H1 (cell line): ENCODE data around the gene DLST. TPM values are rescaled to one million over a fixed set of nuclear protein-coding genes. Genes with fewer than 3 reads are reported as not detected.

ENCODE experiments used
- CTCF ChIA-PET: fragments of 300-600 bp; sonication (Branson Sonifier 250); formaldehyde crosslinking; loops from one replicate; lab custom pipeline; 2021; ENCODE audit not compliant: partially characterized antibody; lab: Charles Lee
- POLR2A ChIA-PET: fragments of 300-600 bp; sonication (Branson Sonifier 250); formaldehyde crosslinking; loops from one replicate; lab custom pipeline; 2021; ENCODE audit warnings: inconsistent platforms; ENCODE audit not compliant: partially characterized antibody; lab: Charles Lee
- DNase-seq, 2 experiments: peaks; one replicate each; pipeline versions ENCODE4 v3.0.0 to v3.0.0-alpha.2; 2010 to 2022; ENCODE audit warnings: low spot score in 2 of 2, low read depth in 1 of 2, mixed read lengths in 1 of 2
- FAIRE-seq: peaks from 2 replicates; lab custom pipeline; 2011; peaks lifted over from hg19 to GRCh38; lab: Jason Lieb, UNC
- H2AFZ ChIP-seq: 2 replicates; pipeline ENCODE4 v1.8.1; 2012; ENCODE audit warnings: low read length, inconsistent platforms
- H2AK5ac ChIP-seq: 2 replicates; pipeline ENCODE4 v1.6.1; 2013; ENCODE audit warnings: low read depth, low read length
- H2BK120ac ChIP-seq: replicated peaks from 2 replicates; pipeline ENCODE3; 2013; ENCODE audit warnings: low read depth, low read length, inconsistent platforms
- H2BK12ac ChIP-seq: 2 replicates; pipeline ENCODE4 v1.6.1; 2013; ENCODE audit warnings: low read depth, low read length
- H2BK15ac ChIP-seq: 2 replicates; pipeline ENCODE4 v1.6.1; 2013; ENCODE audit warnings: low read length
- H2BK20ac ChIP-seq: 2 replicates; pipeline ENCODE4 v1.6.1; 2013; ENCODE audit warnings: low read length
- H2BK5ac ChIP-seq: 2 replicates; pipeline ENCODE4 v1.6.1; 2013; ENCODE audit warnings: low read depth, low read length
- H3K14ac ChIP-seq: 2 replicates; pipeline ENCODE4 v1.6.1; 2013; ENCODE audit warnings: inconsistent platforms; ENCODE audit not compliant: insufficient read length
- H3K18ac ChIP-seq: 2 replicates; pipeline ENCODE4 v1.6.1; 2013; ENCODE audit warnings: low read length; ENCODE audit errors: extremely low read depth
- H3K23ac ChIP-seq: 2 replicates; pipeline ENCODE4 v1.6.1; 2013; ENCODE audit warnings: inconsistent platforms; ENCODE audit not compliant: insufficient read length
- H3K23me2 ChIP-seq: 2 replicates; pipeline ENCODE4 v1.6.1; 2013; ENCODE audit warnings: low read depth, low read length
- H3K27ac ChIP-seq: 2 replicates; pipeline ENCODE4 v1.6.1; 2011; ENCODE audit warnings: low read depth, low read length, inconsistent platforms
- H3K27me3 ChIP-seq, 4 experiments: replicated peaks in 1 of 4; 1 replicate in 1 of 4; 2 replicates in 3 of 4; pipeline versions ENCODE4 v1.6.1 to v1.8.1; 2011 to 2013; ENCODE audit warnings: low read length in 3 of 4, mild to moderate bottlenecking in 3 of 4, inconsistent platforms in 2 of 4, mixed read lengths in 2 of 4, moderate library complexity in 1 of 4; ENCODE audit not compliant: control insufficient read depth in 3 of 4, insufficient read depth in 3 of 4; ENCODE audit errors: extremely low read depth in 1 of 4
- H3K36me3 ChIP-seq, 4 experiments: 2 replicates each; pipeline versions ENCODE4 v1.6.1 to v1.8.1; 2011 to 2013; ENCODE audit warnings: mild to moderate bottlenecking in 4 of 4, low read length in 3 of 4, moderate library complexity in 2 of 4, control low read depth in 1 of 4, inconsistent platforms in 1 of 4; ENCODE audit not compliant: insufficient read depth in 4 of 4, control insufficient read depth in 2 of 4
- H3K4ac ChIP-seq: replicated peaks from 2 replicates; pipeline ENCODE3; 2013; ENCODE audit warnings: low read length, low read depth, mixed read lengths, inconsistent platforms; ENCODE audit not compliant: insufficient read length
- H3K4me1 ChIP-seq, 4 experiments: replicated peaks in 1 of 4; 1 replicate in 1 of 4; 2 replicates in 3 of 4; pipeline versions ENCODE4 v1.6.1 to v1.8.1; 2011 to 2013; ENCODE audit warnings: low read length in 3 of 4, inconsistent platforms in 2 of 4, mixed read lengths in 1 of 4; ENCODE audit not compliant: insufficient read depth in 4 of 4, control insufficient read depth in 3 of 4
- H3K4me2 ChIP-seq, 2 experiments: 2 replicates each; pipeline versions ENCODE4 v1.6.1 to v1.8.1; 2011 to 2013; ENCODE audit warnings: low read depth in 2 of 2, low read length in 2 of 2, control low read depth in 1 of 2, inconsistent platforms in 1 of 2, mild to moderate bottlenecking in 1 of 2; ENCODE audit not compliant: insufficient read depth in 1 of 2
- H3K4me3 ChIP-seq, 4 experiments: fragments of 200-600, 300-600 bp in 1 of 4; sonication (generic), shearing (Covaris generic), sonication (Bioruptor Twin) in 1 of 4; 2 replicates each; pipeline versions ENCODE4 v1.5.1 to v1.8.1; 2011 to 2016; ENCODE audit warnings: low read length in 4 of 4, low read depth in 3 of 4, control low read depth in 2 of 4, inconsistent platforms in 2 of 4, mild to moderate bottlenecking in 2 of 4, mixed read lengths in 1 of 4, moderate library complexity in 1 of 4; ENCODE audit not compliant: insufficient read depth in 2 of 4; ENCODE audit errors: extremely low read depth in 1 of 4
- H3K56ac ChIP-seq: replicated peaks from 2 replicates; pipeline ENCODE3; 2013; ENCODE audit warnings: low read depth, mild to moderate bottlenecking, mixed read lengths, low read length, inconsistent platforms; ENCODE audit not compliant: insufficient read length
- H3K79me1 ChIP-seq: 2 replicates; pipeline ENCODE4 v1.6.1; 2013; ENCODE audit warnings: low read depth, low read length, control low read depth
- H3K79me2 ChIP-seq, 2 experiments: 2 replicates each; pipeline versions ENCODE4 v1.6.1 to v1.8.1; 2012 to 2013; ENCODE audit warnings: low read length in 2 of 2, mild to moderate bottlenecking in 2 of 2, inconsistent platforms in 1 of 2; ENCODE audit not compliant: insufficient read depth in 2 of 2, control insufficient read depth in 1 of 2
- H3K9ac ChIP-seq, 4 experiments: replicated peaks in 1 of 4; 1 replicate in 1 of 4; 2 replicates in 3 of 4; pipeline versions ENCODE4 v1.6.1 to v1.8.1; 2011 to 2013; ENCODE audit warnings: low read depth in 3 of 4, low read length in 3 of 4, control low read depth in 2 of 4, mild to moderate bottlenecking in 2 of 4, moderate library complexity in 2 of 4, inconsistent platforms in 1 of 4; ENCODE audit errors: extremely low read depth in 1 of 4
- H3K9me3 ChIP-seq, 2 experiments: 2 replicates each; pipeline versions ENCODE4 v1.6.1 to v1.8.1; 2012 to 2013; ENCODE audit warnings: mild to moderate bottlenecking in 2 of 2, moderate library complexity in 2 of 2, control low read depth in 1 of 2, inconsistent platforms in 1 of 2, low read depth in 1 of 2, low read length in 1 of 2, mixed read lengths in 1 of 2; ENCODE audit not compliant: insufficient read depth in 2 of 2
- H4K20me1 ChIP-seq, 2 experiments: replicated peaks in 1 of 2; 2 replicates each; pipeline versions ENCODE3 to v1.8.1; 2011 to 2013; ENCODE audit warnings: inconsistent platforms in 2 of 2, low read length in 2 of 2, mild to moderate bottlenecking in 1 of 2; ENCODE audit not compliant: insufficient read depth in 2 of 2, control insufficient read depth in 1 of 2
- H4K5ac ChIP-seq: 2 replicates; pipeline ENCODE4 v1.6.1; 2013; ENCODE audit warnings: low read length, low read depth, mixed read lengths, inconsistent platforms; ENCODE audit not compliant: insufficient read length
- H4K8ac ChIP-seq: 2 replicates; pipeline ENCODE4 v1.8.0; 2013; ENCODE audit warnings: mild to moderate bottlenecking, moderate library complexity, low read length, inconsistent platforms; ENCODE audit not compliant: insufficient read depth; ENCODE audit errors: extremely low read depth
- H4K91ac ChIP-seq: replicated peaks from 2 replicates; pipeline ENCODE3; 2013; ENCODE audit warnings: low read length, mixed read lengths, inconsistent platforms; ENCODE audit not compliant: insufficient read length
- CEBPB ChIP-seq: IDR thresholded peaks from 2 replicates; pipeline ENCODE4 v1.6.1; 2012; ENCODE audit warnings: low read depth, low read length
- CHD1 ChIP-seq: IDR thresholded peaks from 2 replicates; pipeline ENCODE4 v1.6.1; 2012; ENCODE audit warnings: low read depth, low read length, improper control_type of control experiment
- GABPA ChIP-seq: IDR thresholded peaks from 2 replicates; pipeline ENCODE4 v1.6.1; 2011; ENCODE audit warnings: mild to moderate bottlenecking, low read length, moderate library complexity, borderline replicate concordance; ENCODE audit not compliant: insufficient read depth
- HDAC6 ChIP-seq: IDR thresholded peaks from one replicate; pipeline ENCODE4 v1.7.1; 2012; ENCODE audit warnings: low read depth, mild to moderate bottlenecking, inconsistent platforms, low read length, moderate library complexity
- KDM1A ChIP-seq: fragments of 200-600, 300-600 bp; sonication (generic); IDR thresholded peaks from 2 replicates; pipeline ENCODE4 v1.7.1; 2016; ENCODE audit warnings: mild to moderate bottlenecking, low read length, borderline replicate concordance
- KDM5A ChIP-seq: fragments of 200-600 bp; IDR thresholded peaks from 2 replicates; pipeline ENCODE4 v1.7.1; 2012; ENCODE audit warnings: mild to moderate bottlenecking, low read length, inconsistent platforms, mixed read lengths
- PHF8 ChIP-seq: fragments of 200-600 bp; sonication (generic); conservative IDR thresholded peaks from 2 replicates; pipeline ENCODE4 v1.7.1; 2012; ENCODE audit warnings: low read depth, mild to moderate bottlenecking, inconsistent platforms, low read length, moderate library complexity
- RAD21 ChIP-seq, 2 experiments: IDR thresholded peaks in 1 of 2; conservative IDR thresholded peaks in 1 of 2; 2 replicates each; pipeline ENCODE4 v1.6.1; 2011; ENCODE audit warnings: low read depth in 2 of 2, low read length in 2 of 2, improper control_type of control experiment in 1 of 2, inconsistent platforms in 1 of 2, mild to moderate bottlenecking in 1 of 2, moderate library complexity in 1 of 2
- TCF12 ChIP-seq: IDR thresholded peaks from 2 replicates; pipeline ENCODE4 v1.6.1; 2011; ENCODE audit warnings: low read depth, mild to moderate bottlenecking, low read length
- WGBS, 2 experiments: shearing (Covaris generic) in 1 of 2; methylation state at CpG; one replicate each; pipeline versions ENCODE4 v1.1.6 to v1.1.7; 2013 to 2015; ENCODE audit warnings: low lambda C conversion rate in 2 of 2, mixed read lengths in 2 of 2, inconsistent platforms in 1 of 2, low coverage in 1 of 2, missing lambda C conversion rate in 1 of 2; ENCODE audit not compliant: insufficient replicate concordance in 2 of 2, insufficient coverage in 1 of 2, insufficient read length in 1 of 2; ENCODE audit errors: extremely low coverage in 1 of 2, missing lambda C conversion rate in 1 of 2; 5-methylcytosine and 5-hydroxymethylcytosine counted together
- polyA plus RNA-seq, 7 experiments: library from polyadenylated mRNA; depleted of rRNA in 3 of 7; stranded (reverse) in 5 of 7; unstranded in 2 of 7; fragments of >200 nt in 5 of 7; fragments of 200-250 nt in 2 of 7; gene quantifications; 1 replicate in 5 of 7; 2 replicates in 1 of 7; 4 replicates in 1 of 7; pipeline versions ENCODE4 v1.2.1 to v1.2.3, GENCODE V29; 2011 to 2013; ENCODE audit warnings: missing spikeins in 2 of 7, mixed read lengths in 2 of 7
- total RNA-seq: library from RNA; stranded (reverse); fragmentation: NEBNext Ultra II Directional; extraction: Animal tissue kit (Norgen Biotek cat#: 25700); gene quantifications from 2 replicates; pipeline ENCODE4 v1.2.1, GENCODE V29; 2021

DLST gene
- total and polyA plus RNA-seq, 2 of the 8 experiments (the other 6 are each of a cell fraction or from before 2014, with no cell fraction given), result 96.5 to 117 TPM

- 85% methylated on average over 20 of the region's 23 CpGs; no CpG with 5 or more reads in 1 of the 2 experiments for WGBS, 2 experiments
- H3K4me1 ChIP-seq, result peaks cover 0 to 10% (median 2%) of the 10 kb centered on the region in 4 experiments; a peak in 5 of 7 replicates
- CTCF ChIA-PET, result interaction anchor here (0.5 to 11.9 kb wide), 16 partner anchors 10 to 1057 kb away, joined by 3 to 146 read pairs (median 6); partner anchors contain the start of gene EIF2B2
- H3K4ac ChIP-seq, result no peak overlapping the region
- POLR2A ChIA-PET, result interaction anchor here (0.6 to 1.6 kb wide), 5 partner anchors 10 to 57 kb away, joined by 3 to 4 read pairs (median 3); partner anchors contain the start of gene EIF2B2
- H3K9me3 ChIP-seq, result no peaks in the 10 kb centered on the region
- H3K4me3 ChIP-seq, result no peak overlapping the region
- H2BK12ac ChIP-seq, result no peak overlapping the region
- no peak for DNase-seq
- FAIRE-seq, result no peak
- H2AFZ ChIP-seq, result no peak overlapping the region
- H4K20me1 ChIP-seq, result no peaks in the 10 kb centered on the region
- no peak overlapping the region for H2BK20ac ChIP-seq
- no peak overlapping the region for H3K56ac ChIP-seq
- no peaks in the 10 kb centered on the region for H3K79me2 ChIP-seq
- no peak overlapping the region for H4K5ac ChIP-seq
- no peak overlapping the region for H2BK5ac ChIP-seq
- peak overlapping the region; percentile 44 for H4K91ac ChIP-seq
- H2AK5ac ChIP-seq, result no peak overlapping the region
- H3K4me2 ChIP-seq, result no peak overlapping the region
- no peak overlapping the region for H2BK15ac ChIP-seq
- no peaks in the 10 kb centered on the region for H3K36me3 ChIP-seq
- H3K27ac ChIP-seq, result no peak overlapping the region
- no peak overlapping the region for H3K9ac ChIP-seq
- no peaks in the 10 kb centered on the region for H3K79me1 ChIP-seq
- no peaks in the 10 kb centered on the region for H3K27me3 ChIP-seq
- no peak overlapping the region for H3K23ac ChIP-seq
- peak overlapping the region; percentile 32; the same call in 1 of the 2 replicates for H4K8ac ChIP-seq
- no peaks in the 10 kb centered on the region for H3K23me2 ChIP-seq
- H3K18ac ChIP-seq, result no peak overlapping the region
- no peak overlapping the region for H3K14ac ChIP-seq
- no peak overlapping the region for H2BK120ac ChIP-seq
- TF ChIP-seq KDM1A (no peak), HDAC6 (no peak), RAD21 (IDR thresholded peaks at IDR 0.05 in 1 of 2, conservative IDR thresholded peaks at IDR 0.05 in 1 of 2; ENCODE audit: low read depth in 2 of 2, low read length in 2 of 2) (no peak), TCF12 (no peak), CEBPB (no peak), CHD1 (no peak), GABPA (no peak), PHF8 (no peak), KDM5A (no peak)
Observed at GRCh38 chr14:74948228-74949175, 66.8 kb downstream of the DLST start.
